ENCODE data around the gene TMEM91. TPM values are rescaled to one million over a fixed set of nuclear protein-coding genes. Genes with fewer than 3 reads are reported as not detected.

Gene TMEM91
- total and polyA plus RNA-seq, 9 of the 15 experiments (the other 6 are each of a cell fraction or from before 2014, with no cell fraction given) = 1.2 to 5.2 (median 2.7) TPM

DNA sequence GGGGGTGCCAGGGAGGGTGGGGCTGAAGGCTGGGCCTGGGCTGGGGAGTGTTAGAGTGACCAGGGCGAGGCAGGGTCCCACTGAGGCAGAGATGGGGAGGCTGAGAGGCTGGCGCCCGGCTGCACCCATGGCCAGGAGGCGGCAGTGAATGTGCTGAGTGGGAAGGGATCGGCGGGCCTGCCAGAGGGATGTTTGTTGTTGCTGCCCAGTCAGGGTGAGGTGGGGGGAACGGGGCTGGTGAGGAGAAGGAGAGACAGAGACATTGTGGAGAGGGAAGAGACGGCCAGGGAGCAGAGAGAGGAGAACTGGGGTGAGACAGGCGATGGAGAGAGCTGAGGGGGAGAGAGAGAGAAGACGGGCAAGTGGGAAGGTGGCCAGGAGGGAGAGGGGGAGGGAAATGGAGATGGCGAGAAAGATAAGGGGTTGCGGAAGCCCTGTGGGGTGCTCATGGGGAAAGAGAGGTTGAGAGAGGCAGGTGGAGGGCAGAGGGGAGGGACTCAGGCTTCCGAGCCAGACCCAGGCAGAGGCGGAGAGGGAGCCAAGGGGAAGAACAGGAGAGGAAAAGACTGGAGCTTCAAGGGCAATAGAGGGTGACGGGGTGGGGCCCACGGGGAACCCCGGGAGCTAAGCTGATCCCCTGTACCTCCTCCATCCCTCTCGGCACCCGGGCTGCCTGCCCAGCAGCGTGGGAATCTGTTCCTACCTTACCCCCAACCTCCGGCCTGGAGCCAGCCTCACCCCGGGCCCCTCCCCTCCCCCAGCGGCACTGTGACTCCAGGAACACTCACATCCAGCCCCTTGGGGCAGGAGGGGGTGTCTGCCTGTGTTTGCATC lies 51.5 kb downstream of the TMEM91 start (continued):
- TF ChIP-seq ZNF274 (IDR thresholded peaks at IDR 0.05; ENCODE audit: borderline replicate concordance, low read depth, low read length) (no peak), LCOR (CRISPR knock-in tag; IDR thresholded peaks at IDR 0.05) (no peak), MBD1 (CRISPR knock-in tag; IDR thresholded peaks at IDR 0.05) (no peak), HDAC3 (IDR thresholded peaks at IDR 0.05; ENCODE audit: borderline replicate concordance, partially characterized antibody) (no peak), TARDBP (IDR thresholded peaks at IDR 0.05) (no peak), ZNF551 (CRISPR knock-in tag; IDR thresholded peaks at IDR 0.05) (no peak), RBM34 (IDR thresholded peaks at IDR 0.05; ENCODE audit: borderline replicate concordance, insufficient read depth, low read length) (no peak), TAF7 (tag; IDR thresholded peaks at IDR 0.05) (no peak), ZKSCAN3 (CRISPR knock-in tag; IDR thresholded peaks at IDR 0.05) (no peak), RNF2 (IDR thresholded peaks at IDR 0.05) (peak; percentile 47; the same call in 1 of the 2 replicates), ZNF445 (CRISPR knock-in tag; IDR thresholded peaks at IDR 0.05; ENCODE audit: low read depth) (no peak), U2AF2 (optimal IDR thresholded peaks at IDR 0.05; ENCODE audit: low read depth, low read length) (no peak), BRCA1 (IDR thresholded peaks at IDR 0.05) (no peak), BRCA1 (CRISPR knock-in tag; IDR thresholded peaks at IDR 0.05) (no peak), ZFX (CRISPR knock-in tag; IDR thresholded peaks at IDR 0.05) (no peak), KLF16 (IDR thresholded peaks at IDR 0.05) (no peak), ZNF24 (IDR thresholded peaks at IDR 0.05) (no peak), RFX7 (CRISPR knock-in tag; IDR thresholded peaks at IDR 0.05) (no peak)
- TF ChIP-seq, protein P1, sequence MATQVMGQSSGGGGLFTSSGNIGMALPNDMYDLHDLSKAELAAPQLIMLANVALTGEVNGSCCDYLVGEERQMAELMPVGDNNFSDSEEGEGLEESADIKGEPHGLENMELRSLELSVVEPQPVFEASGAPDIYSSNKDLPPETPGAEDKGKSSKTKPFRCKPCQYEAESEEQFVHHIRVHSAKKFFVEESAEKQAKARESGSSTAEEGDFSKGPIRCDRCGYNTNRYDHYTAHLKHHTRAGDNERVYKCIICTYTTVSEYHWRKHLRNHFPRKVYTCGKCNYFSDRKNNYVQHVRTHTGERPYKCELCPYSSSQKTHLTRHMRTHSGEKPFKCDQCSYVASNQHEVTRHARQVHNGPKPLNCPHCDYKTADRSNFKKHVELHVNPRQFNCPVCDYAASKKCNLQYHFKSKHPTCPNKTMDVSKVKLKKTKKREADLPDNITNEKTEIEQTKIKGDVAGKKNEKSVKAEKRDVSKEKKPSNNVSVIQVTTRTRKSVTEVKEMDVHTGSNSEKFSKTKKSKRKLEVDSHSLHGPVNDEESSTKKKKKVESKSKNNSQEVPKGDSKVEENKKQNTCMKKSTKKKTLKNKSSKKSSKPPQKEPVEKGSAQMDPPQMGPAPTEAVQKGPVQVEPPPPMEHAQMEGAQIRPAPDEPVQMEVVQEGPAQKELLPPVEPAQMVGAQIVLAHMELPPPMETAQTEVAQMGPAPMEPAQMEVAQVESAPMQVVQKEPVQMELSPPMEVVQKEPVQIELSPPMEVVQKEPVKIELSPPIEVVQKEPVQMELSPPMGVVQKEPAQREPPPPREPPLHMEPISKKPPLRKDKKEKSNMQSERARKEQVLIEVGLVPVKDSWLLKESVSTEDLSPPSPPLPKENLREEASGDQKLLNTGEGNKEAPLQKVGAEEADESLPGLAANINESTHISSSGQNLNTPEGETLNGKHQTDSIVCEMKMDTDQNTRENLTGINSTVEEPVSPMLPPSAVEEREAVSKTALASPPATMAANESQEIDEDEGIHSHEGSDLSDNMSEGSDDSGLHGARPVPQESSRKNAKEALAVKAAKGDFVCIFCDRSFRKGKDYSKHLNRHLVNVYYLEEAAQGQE (IDR thresholded peaks at IDR 0.05; ENCODE audit: borderline replicate concordance) = no peak
- TF ChIP-seq, protein P1 (CRISPR knock-in tag; IDR thresholded peaks at IDR 0.05; ENCODE audit: low read depth) = no peak
- TF ChIP-seq, protein P2, sequence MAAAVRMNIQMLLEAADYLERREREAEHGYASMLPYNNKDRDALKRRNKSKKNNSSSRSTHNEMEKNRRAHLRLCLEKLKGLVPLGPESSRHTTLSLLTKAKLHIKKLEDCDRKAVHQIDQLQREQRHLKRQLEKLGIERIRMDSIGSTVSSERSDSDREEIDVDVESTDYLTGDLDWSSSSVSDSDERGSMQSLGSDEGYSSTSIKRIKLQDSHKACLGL (CRISPR knock-in tag; IDR thresholded peaks at IDR 0.05; ENCODE audit: borderline replicate concordance, poor library complexity, severe bottlenecking) = no peak

Measured in K562 (cell line).